ENCODE measurements around the gene ADGRG6.
"Not testable (repeated sequence)": the region's sequence is repeated elsewhere in the genome, so short reads cannot be mapped to it uniquely, and the experiment has no call there.

ADGRG6 gene

GRCh38 chr6:142301651-142302391 is at the start of gene ADGRG6:
Gene ADGRG6, plus strand, starts transcription at chr6:142302007. Its CDS starts 323 bp downstream, at chr6:142302330.
- peak; percentile 12 to 32 for DNase-seq (ENCODE audit: low read depth in 2 of 2)

- no peak for DNase-seq (ENCODE audit: low read depth in 2 of 2)
These were observed 47.3 kb upstream of the ADGRG6 start for GRCh38 chr6:142254513-142254912.

GRCh38 chr6:142255785-142256184 is 46.0 kb upstream of the ADGRG6 start:
- DNase-seq (ENCODE audit: low read depth in 2 of 2): no peak

DNA sequence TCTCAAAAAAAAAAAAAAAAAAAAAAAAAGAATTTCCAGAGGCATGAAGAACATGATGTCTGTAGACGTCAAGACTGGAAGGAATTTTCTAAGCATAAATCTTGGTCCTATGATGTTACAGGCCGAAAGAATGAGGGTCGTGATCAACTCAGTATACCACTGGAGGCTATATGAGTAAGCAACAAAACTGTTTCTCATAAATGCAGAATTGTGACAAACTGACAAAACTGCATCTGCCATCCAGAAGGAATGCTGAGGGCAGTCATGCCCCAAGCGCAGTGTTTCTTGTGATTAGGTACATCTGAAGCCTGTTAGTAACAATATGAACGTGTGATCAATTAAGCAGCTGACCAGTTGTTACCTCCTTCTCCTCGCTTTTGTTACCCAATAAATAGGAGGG is 43.5 kb upstream of the ADGRG6 start:
- no peak for DNase-seq (ENCODE audit: low read depth in 2 of 2)

DNA sequence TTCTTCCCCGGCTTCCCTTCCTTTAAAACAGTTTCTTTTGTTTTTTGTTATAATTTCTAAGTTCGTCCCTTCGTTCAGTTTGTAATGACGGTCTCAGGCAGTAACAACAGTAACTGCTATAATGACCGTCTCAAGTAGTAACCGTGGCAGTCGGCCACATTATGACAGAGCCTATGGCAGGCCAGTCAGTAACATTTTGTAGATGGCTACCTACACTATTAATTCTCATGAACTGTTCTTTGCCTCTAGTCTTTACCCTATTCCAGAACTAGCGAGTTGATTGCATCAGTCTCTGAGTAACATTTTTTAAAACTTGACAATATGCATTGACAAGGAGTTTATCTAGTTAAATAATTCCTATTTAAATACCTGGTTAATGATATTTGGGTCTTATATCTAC is 43.0 kb upstream of the ADGRG6 start:
- no peak for DNase-seq (ENCODE audit: low read depth in 2 of 2)

- DNase-seq (ENCODE audit: low read depth in 2 of 2): no peak
These were observed 41.1 kb upstream of the ADGRG6 start for GRCh38 chr6:142260748-142261147.

DNA sequence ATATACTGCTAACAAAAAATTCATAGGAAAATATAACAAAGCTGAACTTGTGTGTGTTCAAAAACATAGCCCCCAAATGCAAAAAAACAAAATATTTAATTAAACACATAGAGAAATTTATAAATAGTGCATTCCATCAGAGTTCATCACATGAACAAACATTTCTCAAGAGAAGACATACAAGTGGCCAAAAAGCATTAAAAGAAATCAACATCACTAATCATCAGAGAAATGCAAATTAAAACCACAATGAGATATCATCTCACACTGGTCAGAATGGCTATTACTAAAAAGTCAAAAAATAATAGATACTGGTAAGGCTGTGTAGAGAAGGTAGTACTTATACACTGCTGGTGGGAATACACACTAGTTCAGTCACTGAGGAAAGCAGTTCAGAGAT is 39.6 kb upstream of the ADGRG6 start:
- DNase-seq (ENCODE audit: low read depth in 2 of 2): no peak

GRCh38 chr6:142265476-142265875 is 36.3 kb upstream of the ADGRG6 start:
- no peak for DNase-seq (ENCODE audit: low read depth in 2 of 2)

GRCh38 chr6:142266060-142266459 is 35.7 kb upstream of the ADGRG6 start:
- DNase-seq (ENCODE audit: low read depth in 2 of 2): no peak

GRCh38 chr6:142271476-142271875 is 30.3 kb upstream of the ADGRG6 start:
- no peak for DNase-seq (ENCODE audit: low read depth in 2 of 2)

DNA sequence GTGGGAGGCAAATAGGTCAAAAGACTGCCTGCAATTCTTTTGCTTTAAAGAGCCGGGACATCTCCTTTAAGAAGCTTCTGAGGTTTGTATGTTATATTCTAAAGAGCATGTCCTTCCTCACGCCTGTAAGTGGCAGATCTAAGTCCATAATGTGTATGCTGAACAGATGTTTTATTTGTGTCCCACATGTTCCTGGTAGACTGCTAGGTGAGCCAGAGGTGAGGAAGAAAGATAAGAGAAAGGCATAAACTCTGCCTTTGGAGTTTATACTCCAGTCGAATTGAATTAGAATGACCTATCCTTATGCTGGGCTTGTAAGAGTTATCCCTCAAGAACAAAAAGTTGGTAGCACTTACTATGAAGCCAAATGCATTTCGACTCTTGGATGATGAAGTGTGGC is 27.2 kb upstream of the ADGRG6 start:
- no peak for DNase-seq (ENCODE audit: low read depth in 2 of 2)

DNA sequence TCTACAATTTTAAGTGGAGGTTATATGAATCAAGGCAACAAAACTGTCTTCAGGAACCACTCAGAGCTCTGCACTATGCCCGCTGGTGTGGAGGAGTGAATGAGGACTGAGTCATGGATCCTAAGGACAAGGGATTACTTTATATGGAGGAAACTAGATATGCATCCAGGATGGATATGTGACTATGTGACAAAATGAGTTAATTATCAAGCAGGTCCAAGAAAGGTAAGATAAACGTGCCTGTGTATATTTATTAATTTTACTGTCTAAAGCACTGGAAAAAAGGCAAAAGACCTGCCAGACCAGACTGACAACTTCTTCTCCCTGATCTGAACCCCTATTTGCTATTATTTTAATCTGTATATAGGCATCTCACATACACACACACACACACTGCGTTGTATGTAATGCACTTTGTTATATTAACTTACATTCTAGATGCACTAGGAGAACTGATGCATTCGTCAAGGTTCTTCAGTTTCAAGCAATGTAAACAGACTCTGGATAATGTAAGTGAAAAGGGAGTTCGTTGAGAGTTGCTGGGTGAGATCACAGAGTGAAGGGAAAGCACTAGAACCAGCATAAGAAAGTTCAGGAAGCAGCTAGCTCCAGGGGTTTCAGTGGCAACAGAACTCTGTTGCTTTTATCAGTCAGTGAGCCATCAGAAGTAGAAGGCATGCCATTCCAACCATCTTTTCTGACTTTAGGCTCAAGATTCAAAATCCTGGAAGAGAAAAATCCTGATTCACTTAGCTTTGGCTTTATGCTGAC is 26.4 kb upstream of the ADGRG6 start:
- DNase-seq (ENCODE audit: low read depth in 2 of 2): no peak

DNA sequence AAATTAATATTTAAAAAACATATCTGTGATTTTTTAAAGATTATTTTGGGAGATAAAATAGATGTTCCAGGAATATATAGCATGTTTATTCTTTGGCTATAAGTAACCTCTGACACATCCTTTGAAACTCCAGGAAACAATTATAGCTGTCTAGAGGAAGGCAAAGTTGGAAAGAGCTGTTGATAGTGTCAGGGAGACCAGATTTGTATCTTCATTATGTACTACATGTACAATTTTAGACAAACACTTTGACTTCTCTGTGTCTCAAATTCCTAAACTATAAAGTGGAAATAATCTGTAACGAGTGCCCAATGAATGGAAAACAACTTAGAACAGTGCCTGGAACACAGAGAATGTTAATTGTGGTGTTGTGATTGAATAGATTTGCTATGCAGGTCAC is 25.6 kb upstream of the ADGRG6 start:
- DNase-seq (ENCODE audit: low read depth in 2 of 2): no peak

DNA sequence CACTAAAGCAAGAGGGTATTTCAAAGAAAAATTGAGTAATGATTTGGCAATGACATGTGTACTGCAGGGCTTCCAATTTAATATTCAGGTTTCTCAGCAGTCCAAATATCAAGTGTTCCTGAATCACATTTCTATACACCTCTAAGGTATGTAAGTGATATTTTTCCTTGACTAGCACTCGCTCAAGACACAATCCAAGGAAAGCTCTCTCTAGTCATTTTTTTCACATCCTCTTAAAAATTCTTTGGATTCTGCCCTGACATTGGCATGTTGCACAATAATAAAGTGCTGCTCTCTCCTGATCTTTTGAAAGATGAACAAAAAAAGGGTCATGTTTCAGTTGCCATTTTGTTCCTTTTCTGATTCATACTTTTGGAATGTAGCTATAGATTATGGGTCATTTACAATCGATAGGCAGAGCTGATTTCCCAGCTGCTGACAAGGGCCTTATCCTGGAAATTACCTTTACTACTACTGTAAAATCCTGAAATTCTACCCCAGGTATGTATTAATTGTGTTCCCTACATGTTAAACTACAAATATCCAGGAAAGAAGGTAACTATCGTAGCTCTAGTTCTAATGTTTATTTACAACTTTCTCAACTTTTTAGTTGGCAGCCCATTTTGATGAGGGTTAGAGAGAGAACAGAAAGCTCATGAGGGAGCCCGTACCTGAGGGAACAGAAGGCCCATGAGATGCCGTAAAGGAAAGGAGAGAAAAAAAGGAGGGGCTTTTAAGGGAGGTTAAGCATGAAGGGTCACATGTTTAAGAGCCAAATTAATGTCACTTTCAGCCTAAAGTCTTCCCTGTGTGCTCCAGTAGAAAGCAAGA is 22.2 kb upstream of the ADGRG6 start:
- no peak for DNase-seq (ENCODE audit: low read depth in 2 of 2)

DNA sequence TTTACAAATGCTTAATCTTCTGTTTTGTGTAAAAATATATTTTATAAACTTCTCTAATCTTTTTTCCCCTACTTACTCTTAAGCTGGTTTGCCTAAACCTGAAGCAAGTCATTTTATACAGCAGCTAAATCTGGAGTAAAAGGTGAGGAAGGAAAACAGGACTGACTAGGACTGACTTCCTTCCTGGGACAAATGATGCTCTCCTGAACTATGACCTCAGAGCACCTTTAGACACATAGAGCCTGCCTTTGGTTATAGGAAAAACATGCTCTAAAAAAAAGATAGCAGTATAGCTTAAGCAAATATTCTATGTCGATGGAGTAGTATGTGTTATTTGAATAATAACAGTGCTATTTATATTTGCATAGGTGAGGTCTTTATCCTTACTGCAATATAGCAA is 21.5 kb upstream of the ADGRG6 start:
- DNase-seq (ENCODE audit: low read depth in 2 of 2): no peak

DNA sequence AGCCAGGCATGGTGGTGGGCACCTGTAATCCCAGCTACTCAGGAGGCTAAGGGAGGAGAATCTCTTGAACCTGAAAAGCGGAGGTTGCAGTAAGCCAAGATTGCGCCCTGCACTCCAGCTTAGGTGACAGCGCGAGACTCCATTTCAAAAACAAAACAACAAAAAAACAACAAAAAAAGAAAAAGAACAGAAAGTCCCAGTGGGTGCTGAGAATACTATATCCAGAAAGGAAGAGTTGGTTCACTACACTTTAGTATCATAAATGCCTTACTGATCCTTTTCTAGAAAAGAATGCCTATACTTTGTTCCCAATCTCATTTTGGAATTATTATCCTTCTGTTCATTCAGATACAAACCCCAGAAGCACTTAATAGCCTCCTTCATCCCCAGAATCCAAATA is 20.9 kb upstream of the ADGRG6 start:
- no peak for DNase-seq (ENCODE audit: low read depth in 2 of 2)

- DNase-seq (ENCODE audit: low read depth in 2 of 2): not testable (repeated sequence)
These were observed 18.7 kb upstream of the ADGRG6 start for GRCh38 chr6:142283138-142283537.

- no peak for DNase-seq (ENCODE audit: low read depth in 2 of 2)
These were observed 17.4 kb upstream of the ADGRG6 start for GRCh38 chr6:142284419-142284818.

DNA sequence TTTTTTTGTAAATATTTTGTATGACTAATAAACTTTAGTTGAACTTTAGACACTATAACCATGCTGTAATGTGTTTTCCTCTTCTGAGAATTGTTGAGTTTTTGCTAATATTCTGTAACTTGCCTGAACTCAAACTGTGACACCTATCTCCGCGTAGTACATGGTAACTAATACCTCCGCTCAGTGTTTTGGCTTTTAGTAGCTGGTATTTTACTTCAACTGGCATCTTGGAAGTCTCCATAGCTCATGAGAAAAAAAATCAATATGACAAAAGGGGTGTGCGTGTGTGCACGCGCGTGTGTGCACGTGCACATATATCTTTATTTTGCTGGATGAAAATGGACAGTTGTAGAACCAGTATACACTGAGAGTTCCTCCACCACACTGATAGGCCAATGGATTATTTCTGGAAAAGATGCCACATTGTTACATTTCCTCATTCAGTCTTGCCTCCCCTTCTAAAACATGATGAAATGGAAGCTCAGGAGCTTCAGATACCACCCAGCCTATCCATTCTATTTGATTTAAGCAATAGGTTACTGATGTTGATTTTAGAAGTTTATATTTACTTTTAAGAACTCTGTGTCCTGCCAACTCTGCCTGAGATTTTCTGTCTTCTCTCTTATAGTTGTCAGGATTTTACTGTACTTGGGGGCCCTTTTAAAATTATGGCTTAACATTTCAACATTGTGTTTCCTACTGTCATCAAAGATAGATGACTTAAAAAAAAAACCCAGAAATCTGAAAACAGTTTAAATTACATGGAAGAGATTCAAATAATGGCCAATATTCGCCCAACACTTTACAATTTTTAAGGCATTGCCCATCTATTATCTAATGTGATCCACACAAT is 16.3 kb upstream of the ADGRG6 start:
- DNase-seq (ENCODE audit: low read depth in 2 of 2): no peak

DNA sequence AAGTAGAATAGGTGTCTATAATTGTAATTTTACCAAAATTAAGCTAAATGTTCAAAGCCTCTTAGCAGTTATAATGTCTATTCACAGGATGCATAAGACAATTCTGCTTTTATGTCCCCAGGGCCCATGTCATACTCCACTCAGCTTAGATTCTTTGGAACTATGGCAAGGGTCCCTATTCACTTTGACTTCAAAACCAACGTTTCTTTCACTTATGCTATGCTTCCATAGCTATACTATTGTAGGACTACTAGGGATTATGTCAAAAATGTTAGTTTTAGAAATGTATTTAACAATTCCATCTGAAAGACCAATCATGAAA is 15.8 kb upstream of the ADGRG6 start:
- DNase-seq (ENCODE audit: low read depth in 2 of 2): no peak

DNA sequence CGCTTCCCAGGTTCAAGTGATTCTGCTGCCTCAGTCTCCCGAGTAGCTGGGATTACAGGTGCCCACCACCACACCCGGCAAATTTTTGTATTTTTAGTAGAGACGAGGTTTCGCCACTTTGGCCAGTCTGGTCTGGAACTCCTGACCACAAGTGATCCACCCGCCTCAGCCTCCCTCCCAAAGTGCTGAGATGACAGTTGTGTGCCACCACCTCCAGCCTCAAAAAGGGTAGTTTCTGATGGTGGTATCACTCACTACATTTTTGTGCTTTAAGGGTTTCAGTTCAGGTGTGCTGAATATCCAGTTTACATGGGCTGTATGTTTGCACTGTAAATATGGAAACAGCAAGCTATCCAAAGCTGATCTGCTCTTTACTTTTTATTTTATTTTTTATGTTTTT is 12.1 kb upstream of the ADGRG6 start:
- no peak for DNase-seq (ENCODE audit: low read depth in 2 of 2)

DNA sequence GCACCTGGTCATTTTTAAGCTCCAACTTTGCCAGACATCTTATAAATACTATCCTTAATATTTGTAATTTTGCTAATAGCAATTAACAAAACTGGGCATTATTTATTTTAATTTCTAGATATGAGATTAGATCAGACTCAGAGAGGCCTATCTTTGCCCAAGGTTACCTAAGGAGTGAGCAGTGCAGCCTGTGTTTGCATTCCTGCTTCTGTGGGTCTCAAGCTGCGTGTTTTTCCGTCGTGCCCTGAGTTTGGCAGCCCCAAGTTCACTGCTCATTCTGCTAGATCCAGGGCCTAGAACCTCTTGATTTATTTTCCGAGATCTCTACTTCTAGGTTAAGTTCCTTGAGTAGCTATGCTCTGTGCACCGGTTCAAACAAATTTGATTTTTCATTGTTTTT is 11.0 kb upstream of the ADGRG6 start:
- DNase-seq (ENCODE audit: low read depth in 2 of 2): no peak
